HepG2 (cell line): ENCODE data around the gene DPH1. TPM values are rescaled to one million over a fixed set of nuclear protein-coding genes. Genes with fewer than 3 reads are reported as not detected.
A peak's percentile ranks its signal among the peaks of the same experiment; 100 is the strongest.

Source experiments
- HMG20A ChIP-seq: IDR thresholded peaks from 2 replicates; pipeline ENCODE4 v1.6.1; 2016; ENCODE audit warnings: borderline replicate concordance
- JUN ChIP-seq: sonication (generic); formaldehyde crosslinking; IDR thresholded peaks from 2 replicates; pipeline ENCODE4 v1.4.0; 2020; ENCODE audit warnings: mild to moderate bottlenecking, missing genetic modification reagents
- MYNN ChIP-seq: sonication (generic); formaldehyde crosslinking; IDR thresholded peaks from 2 replicates; pipeline ENCODE4 v1.4.0; 2020; ENCODE audit warnings: mild to moderate bottlenecking, low read depth, missing genetic modification reagents
- NFE2 ChIP-seq: sonication (generic); formaldehyde crosslinking; IDR thresholded peaks from 2 replicates; pipeline ENCODE4 v1.4.0; 2020; ENCODE audit warnings: missing genetic modification reagents
- PAXIP1 ChIP-seq: sonication (generic); formaldehyde crosslinking; conservative IDR thresholded peaks from 2 replicates; pipeline ENCODE4 v1.4.0; 2020; ENCODE audit warnings: mild to moderate bottlenecking, missing genetic modification reagents, moderate library complexity
- SP4 ChIP-seq: sonication (generic); formaldehyde crosslinking; IDR thresholded peaks from 2 replicates; pipeline ENCODE4 v1.8.1; 2023; ENCODE audit warnings: mild to moderate bottlenecking, missing genetic modification reagents
- SPEN ChIP-seq: sonication (generic); formaldehyde crosslinking; IDR thresholded peaks from 2 replicates; pipeline ENCODE4 v1.5.1; 2020; ENCODE audit warnings: low read depth, mild to moderate bottlenecking, missing genetic modification reagents
- TFE3 ChIP-seq: IDR thresholded peaks from 2 replicates; pipeline ENCODE4 v1.6.1; 2016
- TOPORS ChIP-seq: sonication (generic); formaldehyde crosslinking; IDR thresholded peaks from 2 replicates; pipeline ENCODE4 v1.8.0; 2023; ENCODE audit warnings: mild to moderate bottlenecking, missing genetic modification reagents
- USF2 ChIP-seq, 2 experiments: sonication (generic) in 1 of 2; formaldehyde crosslinking in 1 of 2; IDR thresholded peaks; 2 replicates each; pipeline versions ENCODE4 v1.5.1 to v1.6.1; 2011 to 2020; ENCODE audit warnings: borderline replicate concordance in 1 of 2, low read depth in 1 of 2, low read length in 1 of 2, mild to moderate bottlenecking in 1 of 2, missing genetic modification reagents in 1 of 2, moderate library complexity in 1 of 2
- ZNF225 ChIP-seq: sonication (generic); formaldehyde crosslinking; IDR thresholded peaks from 2 replicates; pipeline ENCODE4 v1.4.0; 2020; ENCODE audit warnings: mild to moderate bottlenecking, missing genetic modification reagents
- ZNF383 ChIP-seq: sonication (generic); formaldehyde crosslinking; IDR thresholded peaks from 2 replicates; pipeline ENCODE4 v1.4.0; 2020; ENCODE audit warnings: missing genetic modification reagents, mild to moderate bottlenecking, borderline replicate concordance
- ZNF44 ChIP-seq: sonication (generic); formaldehyde crosslinking; IDR thresholded peaks from 2 replicates; pipeline ENCODE4 v1.5.1; 2020; ENCODE audit warnings: mild to moderate bottlenecking, missing genetic modification reagents
- ZNF510 ChIP-seq: sonication (generic); formaldehyde crosslinking; IDR thresholded peaks from 2 replicates; pipeline ENCODE4 v1.4.0; 2020; ENCODE audit warnings: low read depth, mild to moderate bottlenecking, missing genetic modification reagents
- ZNF512 ChIP-seq: sonication (generic); formaldehyde crosslinking; IDR thresholded peaks from 2 replicates; pipeline ENCODE4 v1.4.0; 2020; ENCODE audit warnings: mild to moderate bottlenecking, missing genetic modification reagents
- ZNF670 ChIP-seq: sonication (generic); formaldehyde crosslinking; IDR thresholded peaks from 2 replicates; pipeline ENCODE4 v1.8.0; 2022; ENCODE audit warnings: mild to moderate bottlenecking, missing genetic modification reagents, borderline replicate concordance
- ZNF850 ChIP-seq: sonication (generic); formaldehyde crosslinking; conservative IDR thresholded peaks from 2 replicates; pipeline ENCODE4 v1.9.0; 2021; ENCODE audit warnings: mild to moderate bottlenecking, missing genetic modification reagents
- polyA plus RNA-seq, 8 experiments: library from polyadenylated mRNA; depleted of rRNA in 3 of 8; stranded (reverse) in 7 of 8; unstranded in 1 of 8; fragments of >200 nt; fragmentation: Illumina TruSeq in 4 of 8; extraction: Trizol in 4 of 8; gene quantifications; 2 replicates each; pipeline versions ENCODE4 v1.2.1 to v1.2.3, GENCODE V29; 2011 to 2016; ENCODE audit warnings: low read depth in 4 of 8, missing spikeins in 1 of 8, mixed read lengths in 1 of 8; ENCODE audit not compliant: insufficient read depth in 1 of 8
- total RNA-seq, 5 experiments: library from RNA; depleted of rRNA; stranded (reverse); fragments of >200 nt; fragmentation: Illumina TruSeq; extraction: Trizol; gene quantifications; 2 replicates each; pipeline ENCODE4 v1.2.3, GENCODE V29; 2016; ENCODE audit warnings: low read depth in 1 of 5

DPH1 gene
- total and polyA plus RNA-seq, 2 of the 13 experiments (the other 11 are each of a cell fraction or from before 2014, with no cell fraction given), result 25.3 to 42.8 TPM

GRCh38 chr17:2029911-2030778, at the start of gene DPH1 (continued):
- TF ChIP-seq ZNF512 (CRISPR knock-in tag) (no peak), SP4 (CRISPR knock-in tag) (peak; percentile 91), ZNF44 (CRISPR knock-in tag) (peak; percentile 61; the same call in 1 of the 2 replicates), SPEN (peak; percentile 81), HMG20A (CRISPR knock-in tag) (peak; percentile 6; the same call in 1 of the 2 replicates), NFE2 (0 out of 2 replicates have a peak, but pooled peaks have one; percentile 3), ZNF383 (CRISPR knock-in tag) (no peak), USF2 (IDR thresholded peaks at IDR 0.05; ENCODE audit: low read depth, low read length) (peak; percentile 79), USF2 (CRISPR knock-in tag; IDR thresholded peaks at IDR 0.05; ENCODE audit: borderline replicate concordance) (peak; percentile 84; the same call in 1 of the 2 replicates), TOPORS (CRISPR knock-in tag) (peak; percentile 59; the same call in 1 of the 2 replicates), ZNF510 (CRISPR knock-in tag) (no peak), MYNN (CRISPR knock-in tag) (peak; percentile 68; the same call in 1 of the 2 replicates), PAXIP1 (no peak; the same call in 1 of the 2 replicates), JUN (CRISPR knock-in tag) (no peak), ZNF225 (CRISPR knock-in tag) (0 out of 2 replicates have a peak, but pooled peaks have one; percentile 36), TFE3 (CRISPR knock-in tag) (peak; percentile 78), ZNF670 (CRISPR knock-in tag) (no peak; the same call in 1 of the 2 replicates), ZNF850 (no peak)
